Measurements from ENCODE around the gene NAT10. TPM values are rescaled to one million over a fixed set of nuclear protein-coding genes. Genes with fewer than 3 reads are reported as not detected.

The NAT10 gene
- total RNA-seq, 1 donor from 2014 or later: 22.3 TPM

GRCh38 chr11:34192481-34193401 lies 87.3 kb downstream of the NAT10 start:
- Histone ChIP-seq H3K9me3 (replicated peaks) (no peaks in the 10 kb centered on the region), H3K4me1 (peaks cover 21% of the 10 kb centered on the region), H3K27ac (replicated peaks) (peak overlapping the region; percentile 58), H3K36me3 (peaks cover 15% of the 10 kb centered on the region), H3K4me3 (no peak overlapping the region), H3K27me3 (ENCODE audit: low read depth) (no peaks in the 10 kb centered on the region)
- TF ChIP-seq CTCF (IDR thresholded peaks at IDR 0.05; ENCODE audit: borderline replicate concordance): no peak
- DNase-seq: peak; percentile 62
- intact Hi-C loops (cut with micrococcal nuclease): no loop called here

GRCh38 chr11:34194576-34195335 lies 89.3 kb downstream of the NAT10 start:
- no peak overlapping the region for H3K27ac ChIP-seq (replicated peaks)
- H3K4me3 ChIP-seq: no peak overlapping the region
- H3K36me3 ChIP-seq: peaks cover 15% of the 10 kb centered on the region
- H3K27me3 ChIP-seq (ENCODE audit: low read depth): no peaks in the 10 kb centered on the region
- H3K9me3 ChIP-seq (replicated peaks): no peaks in the 10 kb centered on the region
- DNase-seq: no peak
- peaks cover 11% of the 10 kb centered on the region for H3K4me1 ChIP-seq
- TF ChIP-seq CTCF (IDR thresholded peaks at IDR 0.05; ENCODE audit: borderline replicate concordance): peak; percentile 17
- intact Hi-C loops (cut with micrococcal nuclease): no loop called here

Other genes with a start within 250 kb of the NAT10 start
- gene LMO2, start 213.6 kb upstream of the NAT10 start, total RNA-seq: 8.4 TPM
- gene CAPRIN1, start 53.9 kb upstream of the NAT10 start, total RNA-seq: 112 TPM